ENCODE results near the gene DZANK1. TPM values are rescaled to one million over a fixed set of nuclear protein-coding genes. Genes with fewer than 3 reads are reported as not detected.

Gene DZANK1
- total and polyA plus RNA-seq, 2 experiments from 2014 or later: 7.9 to 8.3 TPM

GRCh38 chr20:18507218-18508191 lies 40.7 kb upstream of the DZANK1 start, which contains the start of gene SEC23B:
Gene SEC23B, plus strand, starts transcription at chr20:18507940. Its CDS starts 2,896 bp downstream, at chr20:18510836.
- peak within 1 kb of the TSS; percentile 100 for H3K27ac Mint-ChIP-seq
- no peaks in the 10 kb centered on the region for H3K9me3 Mint-ChIP-seq
- Histone ChIP-seq H4K20me1 (replicated peaks; ENCODE audit: insufficient read depth) (no peaks in the 10 kb centered on the region), H3K36me3 (ENCODE audit: insufficient read depth) (peaks cover 23% of the 10 kb centered on the region), H3K4me2 (peak within 1 kb of the TSS; percentile 100), H3K4me3 (peak within 1 kb of the TSS; percentile 84), H3K27me3 (ENCODE audit: insufficient read depth) (no peaks in the 10 kb centered on the region), H3F3A (replicated peaks; ENCODE audit: low read depth) (0 out of 2 replicates have a peak, but pooled peaks cover 6% of the 10 kb centered on the region), H3K79me2 (replicated peaks; ENCODE audit: insufficient read depth) (peaks cover 24% of the 10 kb centered on the region), H2AFZ (peak within 1 kb of the TSS; percentile 18), H3K27ac (ENCODE audit: low read depth) (peak within 1 kb of the TSS; percentile 94), H3K4me1 (ENCODE audit: insufficient read depth) (peaks cover 14% of the 10 kb centered on the region), H3K9me2 (ENCODE audit: insufficient read depth) (no peaks in the 10 kb centered on the region)
- peak within 1 kb of the TSS; percentile 98 for H3K4me3 Mint-ChIP-seq
- H3K4me1 Mint-ChIP-seq: peaks cover 15% of the 10 kb centered on the region
- TF ChIP-seq STAT1 (IDR thresholded peaks at IDR 0.05; ENCODE audit: unreplicated experiment): no peak
- TF ChIP-seq, protein P1, sequence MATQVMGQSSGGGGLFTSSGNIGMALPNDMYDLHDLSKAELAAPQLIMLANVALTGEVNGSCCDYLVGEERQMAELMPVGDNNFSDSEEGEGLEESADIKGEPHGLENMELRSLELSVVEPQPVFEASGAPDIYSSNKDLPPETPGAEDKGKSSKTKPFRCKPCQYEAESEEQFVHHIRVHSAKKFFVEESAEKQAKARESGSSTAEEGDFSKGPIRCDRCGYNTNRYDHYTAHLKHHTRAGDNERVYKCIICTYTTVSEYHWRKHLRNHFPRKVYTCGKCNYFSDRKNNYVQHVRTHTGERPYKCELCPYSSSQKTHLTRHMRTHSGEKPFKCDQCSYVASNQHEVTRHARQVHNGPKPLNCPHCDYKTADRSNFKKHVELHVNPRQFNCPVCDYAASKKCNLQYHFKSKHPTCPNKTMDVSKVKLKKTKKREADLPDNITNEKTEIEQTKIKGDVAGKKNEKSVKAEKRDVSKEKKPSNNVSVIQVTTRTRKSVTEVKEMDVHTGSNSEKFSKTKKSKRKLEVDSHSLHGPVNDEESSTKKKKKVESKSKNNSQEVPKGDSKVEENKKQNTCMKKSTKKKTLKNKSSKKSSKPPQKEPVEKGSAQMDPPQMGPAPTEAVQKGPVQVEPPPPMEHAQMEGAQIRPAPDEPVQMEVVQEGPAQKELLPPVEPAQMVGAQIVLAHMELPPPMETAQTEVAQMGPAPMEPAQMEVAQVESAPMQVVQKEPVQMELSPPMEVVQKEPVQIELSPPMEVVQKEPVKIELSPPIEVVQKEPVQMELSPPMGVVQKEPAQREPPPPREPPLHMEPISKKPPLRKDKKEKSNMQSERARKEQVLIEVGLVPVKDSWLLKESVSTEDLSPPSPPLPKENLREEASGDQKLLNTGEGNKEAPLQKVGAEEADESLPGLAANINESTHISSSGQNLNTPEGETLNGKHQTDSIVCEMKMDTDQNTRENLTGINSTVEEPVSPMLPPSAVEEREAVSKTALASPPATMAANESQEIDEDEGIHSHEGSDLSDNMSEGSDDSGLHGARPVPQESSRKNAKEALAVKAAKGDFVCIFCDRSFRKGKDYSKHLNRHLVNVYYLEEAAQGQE (IDR thresholded peaks at IDR 0.05; ENCODE audit: unreplicated experiment): no peak
- TF ChIP-seq, protein P2, sequence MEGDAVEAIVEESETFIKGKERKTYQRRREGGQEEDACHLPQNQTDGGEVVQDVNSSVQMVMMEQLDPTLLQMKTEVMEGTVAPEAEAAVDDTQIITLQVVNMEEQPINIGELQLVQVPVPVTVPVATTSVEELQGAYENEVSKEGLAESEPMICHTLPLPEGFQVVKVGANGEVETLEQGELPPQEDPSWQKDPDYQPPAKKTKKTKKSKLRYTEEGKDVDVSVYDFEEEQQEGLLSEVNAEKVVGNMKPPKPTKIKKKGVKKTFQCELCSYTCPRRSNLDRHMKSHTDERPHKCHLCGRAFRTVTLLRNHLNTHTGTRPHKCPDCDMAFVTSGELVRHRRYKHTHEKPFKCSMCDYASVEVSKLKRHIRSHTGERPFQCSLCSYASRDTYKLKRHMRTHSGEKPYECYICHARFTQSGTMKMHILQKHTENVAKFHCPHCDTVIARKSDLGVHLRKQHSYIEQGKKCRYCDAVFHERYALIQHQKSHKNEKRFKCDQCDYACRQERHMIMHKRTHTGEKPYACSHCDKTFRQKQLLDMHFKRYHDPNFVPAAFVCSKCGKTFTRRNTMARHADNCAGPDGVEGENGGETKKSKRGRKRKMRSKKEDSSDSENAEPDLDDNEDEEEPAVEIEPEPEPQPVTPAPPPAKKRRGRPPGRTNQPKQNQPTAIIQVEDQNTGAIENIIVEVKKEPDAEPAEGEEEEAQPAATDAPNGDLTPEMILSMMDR (conservative IDR thresholded peaks at IDR 0.05; ENCODE audit: low read depth in 2 of 2): no peak
- TF ChIP-seq ZNF331 (CRISPR knock-in tag; IDR thresholded peaks at IDR 0.05; ENCODE audit: low read depth): no peak
- no peak for TF ChIP-seq JUNB (IDR thresholded peaks at IDR 0.05; ENCODE audit: unreplicated experiment)
- TF ChIP-seq CREB1 (CRISPR knock-in tag; IDR thresholded peaks at IDR 0.05; ENCODE audit: low read depth): peak; percentile 87
- TF ChIP-seq, protein P3, sequence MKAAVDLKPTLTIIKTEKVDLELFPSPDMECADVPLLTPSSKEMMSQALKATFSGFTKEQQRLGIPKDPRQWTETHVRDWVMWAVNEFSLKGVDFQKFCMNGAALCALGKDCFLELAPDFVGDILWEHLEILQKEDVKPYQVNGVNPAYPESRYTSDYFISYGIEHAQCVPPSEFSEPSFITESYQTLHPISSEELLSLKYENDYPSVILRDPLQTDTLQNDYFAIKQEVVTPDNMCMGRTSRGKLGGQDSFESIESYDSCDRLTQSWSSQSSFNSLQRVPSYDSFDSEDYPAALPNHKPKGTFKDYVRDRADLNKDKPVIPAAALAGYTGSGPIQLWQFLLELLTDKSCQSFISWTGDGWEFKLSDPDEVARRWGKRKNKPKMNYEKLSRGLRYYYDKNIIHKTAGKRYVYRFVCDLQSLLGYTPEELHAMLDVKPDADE (IDR thresholded peaks at IDR 0.05): 0 out of 2 replicates have a peak, but pooled peaks have one; percentile 59
- TF ChIP-seq POLR2AphosphoS5 (IDR thresholded peaks at IDR 0.05; ENCODE audit: low read depth): peak; percentile 84
- no peak for TF ChIP-seq EZH2 (IDR thresholded peaks at IDR 0.05; ENCODE audit: low read depth, unreplicated experiment)
- TF ChIP-seq EZH2phosphoT487 (IDR thresholded peaks at IDR 0.05; ENCODE audit: unreplicated experiment): no peak
- TF ChIP-seq ZNF114 (CRISPR knock-in tag; IDR thresholded peaks at IDR 0.05): no peak
- TF ChIP-seq, protein P4, sequence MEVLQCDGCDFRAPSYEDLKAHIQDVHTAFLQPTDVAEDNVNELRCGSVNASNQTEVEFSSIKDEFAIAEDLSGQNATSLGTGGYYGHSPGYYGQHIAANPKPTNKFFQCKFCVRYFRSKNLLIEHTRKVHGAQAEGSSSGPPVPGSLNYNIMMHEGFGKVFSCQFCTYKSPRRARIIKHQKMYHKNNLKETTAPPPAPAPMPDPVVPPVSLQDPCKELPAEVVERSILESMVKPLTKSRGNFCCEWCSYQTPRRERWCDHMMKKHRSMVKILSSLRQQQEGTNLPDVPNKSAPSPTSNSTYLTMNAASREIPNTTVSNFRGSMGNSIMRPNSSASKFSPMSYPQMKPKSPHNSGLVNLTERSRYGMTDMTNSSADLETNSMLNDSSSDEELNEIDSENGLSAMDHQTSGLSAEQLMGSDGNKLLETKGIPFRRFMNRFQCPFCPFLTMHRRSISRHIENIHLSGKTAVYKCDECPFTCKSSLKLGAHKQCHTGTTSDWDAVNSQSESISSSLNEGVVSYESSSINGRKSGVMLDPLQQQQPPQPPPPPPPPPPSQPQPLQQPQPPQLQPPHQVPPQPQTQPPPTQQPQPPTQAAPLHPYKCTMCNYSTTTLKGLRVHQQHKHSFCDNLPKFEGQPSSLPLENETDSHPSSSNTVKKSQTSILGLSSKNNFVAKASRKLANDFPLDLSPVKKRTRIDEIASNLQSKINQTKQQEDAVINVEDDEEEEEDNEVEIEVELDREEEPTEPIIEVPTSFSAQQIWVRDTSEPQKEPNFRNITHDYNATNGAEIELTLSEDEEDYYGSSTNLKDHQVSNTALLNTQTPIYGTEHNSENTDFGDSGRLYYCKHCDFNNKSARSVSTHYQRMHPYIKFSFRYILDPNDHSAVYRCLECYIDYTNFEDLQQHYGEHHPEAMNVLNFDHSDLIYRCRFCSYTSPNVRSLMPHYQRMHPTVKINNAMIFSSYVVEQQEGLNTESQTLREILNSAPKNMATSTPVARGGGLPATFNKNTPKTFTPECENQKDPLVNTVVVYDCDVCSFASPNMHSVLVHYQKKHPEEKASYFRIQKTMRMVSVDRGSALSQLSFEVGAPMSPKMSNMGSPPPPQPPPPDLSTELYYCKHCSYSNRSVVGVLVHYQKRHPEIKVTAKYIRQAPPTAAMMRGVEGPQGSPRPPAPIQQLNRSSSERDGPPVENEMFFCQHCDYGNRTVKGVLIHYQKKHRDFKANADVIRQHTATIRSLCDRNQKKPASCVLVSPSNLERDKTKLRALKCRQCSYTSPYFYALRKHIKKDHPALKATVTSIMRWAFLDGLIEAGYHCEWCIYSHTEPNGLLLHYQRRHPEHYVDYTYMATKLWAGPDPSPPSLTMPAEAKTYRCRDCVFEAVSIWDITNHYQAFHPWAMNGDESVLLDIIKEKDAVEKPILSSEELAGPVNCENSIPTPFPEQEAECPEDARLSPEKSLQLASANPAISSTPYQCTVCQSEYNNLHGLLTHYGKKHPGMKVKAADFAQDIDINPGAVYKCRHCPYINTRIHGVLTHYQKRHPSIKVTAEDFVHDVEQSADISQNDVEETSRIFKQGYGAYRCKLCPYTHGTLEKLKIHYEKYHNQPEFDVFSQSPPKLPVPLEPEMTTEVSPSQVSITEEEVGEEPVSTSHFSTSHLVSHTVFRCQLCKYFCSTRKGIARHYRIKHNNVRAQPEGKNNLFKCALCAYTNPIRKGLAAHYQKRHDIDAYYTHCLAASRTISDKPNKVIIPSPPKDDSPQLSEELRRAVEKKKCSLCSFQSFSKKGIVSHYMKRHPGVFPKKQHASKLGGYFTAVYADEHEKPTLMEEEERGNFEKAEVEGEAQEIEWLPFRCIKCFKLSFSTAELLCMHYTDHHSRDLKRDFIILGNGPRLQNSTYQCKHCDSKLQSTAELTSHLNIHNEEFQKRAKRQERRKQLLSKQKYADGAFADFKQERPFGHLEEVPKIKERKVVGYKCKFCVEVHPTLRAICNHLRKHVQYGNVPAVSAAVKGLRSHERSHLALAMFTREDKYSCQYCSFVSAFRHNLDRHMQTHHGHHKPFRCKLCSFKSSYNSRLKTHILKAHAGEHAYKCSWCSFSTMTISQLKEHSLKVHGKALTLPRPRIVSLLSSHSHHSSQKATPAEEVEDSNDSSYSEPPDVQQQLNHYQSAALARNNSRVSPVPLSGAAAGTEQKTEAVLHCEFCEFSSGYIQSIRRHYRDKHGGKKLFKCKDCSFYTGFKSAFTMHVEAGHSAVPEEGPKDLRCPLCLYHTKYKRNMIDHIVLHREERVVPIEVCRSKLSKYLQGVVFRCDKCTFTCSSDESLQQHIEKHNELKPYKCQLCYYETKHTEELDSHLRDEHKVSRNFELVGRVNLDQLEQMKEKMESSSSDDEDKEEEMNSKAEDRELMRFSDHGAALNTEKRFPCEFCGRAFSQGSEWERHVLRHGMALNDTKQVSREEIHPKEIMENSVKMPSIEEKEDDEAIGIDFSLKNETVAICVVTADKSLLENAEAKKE (CRISPR knock-in tag; IDR thresholded peaks at IDR 0.05): no peak
- TF ChIP-seq NANOG (IDR thresholded peaks at IDR 0.05; ENCODE audit: borderline replicate concordance): no peak
- peaks cover 10% of the 10 kb centered on the region for H3K27me3 Mint-ChIP-seq (ENCODE audit: insufficient read depth, low read depth, poor library complexity)
- peak; percentile 96 for ATAC-seq
- peak; percentile 99 for DNase-seq (ENCODE audit: low spot score)
- peaks cover 34% of the 10 kb centered on the region for H3K36me3 Mint-ChIP-seq (ENCODE audit: low read depth)
